K562 (cell line): Measurements from ENCODE around the gene CDIPT. TPM values are rescaled to one million over a fixed set of nuclear protein-coding genes. Genes with fewer than 3 reads are reported as not detected.

Experiments
- ATAC-seq: fragments of 200-7000 bp; cut with Tn5 transposase; 3 replicates; pipeline ENCODE4 v1.9.1; 2020; ENCODE audit warnings: moderate library complexity
- BruUV-seq: library from RNA; stranded (reverse); fragments of 400-500 nt; replicated peaks from 2 replicates; lab custom pipeline; 2021; lab: Mats Ljungman, UMichigan
- CTCF ChIA-PET: fragments of 300-600 bp; formaldehyde crosslinking; extraction: SDS; loops from one replicate; lab custom pipeline; 2021; ENCODE audit warnings: low intra/inter-chr PET ratio; lab: Yijun Ruan, JAX
- POLR2A ChIA-PET: fragments of 300-600, 350-650 bp; sonication (Branson Sonifier 250); formaldehyde crosslinking; extraction: SDS; loops from one replicate; lab custom pipeline; 2021; ENCODE audit warnings: antibody characterized with exemption, inconsistent platforms; lab: Yijun Ruan, JAX
- DNase-seq, 4 experiments: peaks; one replicate each; pipeline versions ENCODE4 v3.0.0 to v3.0.0-alpha.2; 2011 to 2018; ENCODE audit warnings: low spot score in 3 of 4, mixed read lengths in 3 of 4; ENCODE audit errors: extremely low read depth in 1 of 4
- FAIRE-seq: peaks from 2 replicates; lab custom pipeline; 2011; peaks lifted over from hg19 to GRCh38; lab: Jason Lieb, UNC
- H2AFZ ChIP-seq: 2 replicates; pipeline ENCODE4 v1.6.0; 2011; ENCODE audit warnings: low read depth, low read length, control low read depth, inconsistent platforms
- H3K27ac ChIP-seq: fragments of 200-600 bp; 3 replicates; pipeline ENCODE4 v1.8.0; 2011; ENCODE audit warnings: low read depth, mild to moderate bottlenecking, control low read depth, inconsistent platforms, low read length, moderate library complexity, mixed read lengths; ENCODE audit errors: extremely low read depth
- H3K27me3 ChIP-seq, 2 experiments: fragments of 300-600 bp in 1 of 2; 2 replicates in 1 of 2; 3 replicates in 1 of 2; pipeline versions ENCODE4 v1.6.0 to v1.8.0; 2011; ENCODE audit warnings: inconsistent platforms in 2 of 2, low read length in 2 of 2, mild to moderate bottlenecking in 1 of 2, mixed read lengths in 1 of 2, moderate library complexity in 1 of 2; ENCODE audit not compliant: control insufficient read depth in 2 of 2, insufficient read depth in 2 of 2
- H3K36me3 ChIP-seq: fragments of 300-600 bp; 3 replicates; pipeline ENCODE4 v1.8.0; 2011; ENCODE audit warnings: mild to moderate bottlenecking, low read length, inconsistent platforms; ENCODE audit not compliant: control insufficient read depth, insufficient read depth
- H3K4me1 ChIP-seq, 2 experiments: fragments of 200-600 bp in 1 of 2; replicated peaks in 1 of 2; 2 replicates in 1 of 2; 3 replicates in 1 of 2; pipeline versions ENCODE4 v1.5.1 to v1.8.0; 2011; ENCODE audit warnings: inconsistent platforms in 2 of 2, low read length in 2 of 2, mild to moderate bottlenecking in 1 of 2, mixed read lengths in 1 of 2, moderate library complexity in 1 of 2; ENCODE audit not compliant: control insufficient read depth in 2 of 2, insufficient read depth in 2 of 2
- H3K4me2 ChIP-seq: 2 replicates; pipeline ENCODE4 v1.6.1; 2011; ENCODE audit warnings: low read length, control low read depth, inconsistent platforms, mixed read lengths; ENCODE audit not compliant: insufficient read depth
- H3K4me3 ChIP-seq: fragments of 200-600 bp; sonication (generic), shearing (Covaris generic); 2 replicates; pipeline ENCODE4 v1.5.1; 2016; ENCODE audit warnings: control low read depth, inconsistent platforms
- H3K79me2 ChIP-seq: fragments of 200-600 bp; 3 replicates; pipeline ENCODE4 v1.8.0; 2011; ENCODE audit warnings: low read length, inconsistent platforms; ENCODE audit not compliant: control insufficient read depth, insufficient read depth
- H3K9ac ChIP-seq, 2 experiments: 2 replicates each; pipeline versions ENCODE4 v1.6.0 to v1.6.1; 2011; ENCODE audit warnings: low read depth in 2 of 2, low read length in 2 of 2, control low read depth in 1 of 2, inconsistent platforms in 1 of 2, mild to moderate bottlenecking in 1 of 2, mixed read lengths in 1 of 2; ENCODE audit not compliant: insufficient read depth in 1 of 2
- H3K9me1 ChIP-seq: one replicate; pipeline ENCODE4 v1.6.0; 2011; ENCODE audit warnings: inconsistent platforms, mild to moderate bottlenecking, low read length, moderate library complexity; ENCODE audit not compliant: control insufficient read depth, insufficient read depth
- H3K9me3 ChIP-seq: replicated peaks from 2 replicates; pipeline ENCODE4 v1.5.1; 2011; ENCODE audit warnings: low read depth, low read length, inconsistent platforms; ENCODE audit not compliant: control insufficient read depth, insufficient read depth
- H4K20me1 ChIP-seq: replicated peaks from 2 replicates; pipeline ENCODE4 v1.6.1; 2011; ENCODE audit warnings: low read length, inconsistent platforms, mixed read lengths; ENCODE audit not compliant: control insufficient read depth, insufficient read depth
- GABPB1 ChIP-seq: sonication (generic); formaldehyde crosslinking; IDR thresholded peaks from 2 replicates; pipeline ENCODE4 v1.8.0; 2022; ENCODE audit warnings: mild to moderate bottlenecking, missing genetic modification reagents
- HSF4 ChIP-seq: fragments of 250-450 bp; sonication (Bioruptor Pico); IDR thresholded peaks from 2 replicates; pipeline ENCODE4 v2.1.2; 2022; ENCODE audit warnings: mild to moderate bottlenecking, moderate library complexity, borderline replicate concordance
- LARP7 ChIP-seq: fragments of 450-650 bp; IDR thresholded peaks from 2 replicates; pipeline ENCODE4 v1.6.1; 2016
- MAFF ChIP-seq: IDR thresholded peaks from 2 replicates; pipeline ENCODE4 v1.6.1; 2012; ENCODE audit warnings: low read length, improper control_type of control experiment
- PYGO2 ChIP-seq: fragments of 450-650 bp; IDR thresholded peaks from 2 replicates; pipeline ENCODE4 v1.6.1; 2016; ENCODE audit warnings: mild to moderate bottlenecking, missing genetic modification characterization, moderate library complexity, missing compliant biosample characterization
- ZBTB8A ChIP-seq: fragments of 450-650 bp; IDR thresholded peaks from 2 replicates; pipeline ENCODE4 v1.6.1; 2018; ENCODE audit warnings: mild to moderate bottlenecking, moderate library complexity; ENCODE audit not compliant: partially characterized antibody
- ZNF79 ChIP-seq: fragments of 250-450 bp; sonication (Bioruptor Pico); IDR thresholded peaks from 2 replicates; pipeline ENCODE4 v1.4.0; 2020; ENCODE audit warnings: low read depth, mild to moderate bottlenecking, moderate library complexity
- WGBS: fragments of 100-300 bp; shearing (Covaris generic); methylation state at CpG from one replicate; pipeline ENCODE4 v1.1.6; 2016; ENCODE audit warnings: low coverage, mixed read lengths; ENCODE audit not compliant: insufficient coverage; ENCODE audit errors: missing lambda C conversion rate; 5-methylcytosine and 5-hydroxymethylcytosine counted together
- in situ Hi-C: fragments of 300-500 bp; cut with MboI; formaldehyde crosslinking; loops from 4 replicates; pipeline ENCODE4 v1.15.0; 2018; ENCODE audit warnings: inconsistent platforms, mixed read lengths
- intact Hi-C: fragments of 100-400 bp; cut with micrococcal nuclease; formaldehyde crosslinking; loops from 2 replicates; pipeline ENCODE4 v1.14.2; 2022
- polyA plus RNA-seq, 8 experiments: library from polyadenylated mRNA; depleted of rRNA in 4 of 8; stranded (reverse) in 5 of 8; unstranded in 3 of 8; fragments of >200 nt; fragmentation: Nextera tagmentation in 2 of 8; fragmentation: Illumina TruSeq in 1 of 8; extraction: Ambion mirVana in 2 of 8; extraction: Trizol in 1 of 8; gene quantifications; 2 replicates each; pipeline versions ENCODE4 v1.2.1 to v1.2.3, GENCODE V29; 2011 to 2014; ENCODE audit warnings: inconsistent platforms in 1 of 8, missing spikeins in 1 of 8
- total RNA-seq, 7 experiments: library from RNA; depleted of rRNA in 6 of 7; stranded (reverse); fragments of >200 nt in 6 of 7; fragmentation: Illumina TruSeq in 2 of 7; extraction: Trizol in 2 of 7; gene quantifications; 2 replicates each; pipeline versions ENCODE4 v1.2.1 to v1.2.3, GENCODE V29; 2011 to 2021; ENCODE audit warnings: low replicate concordance in 1 of 7
- TF ChIP-seq, protein P1 (sequence below): sonication (generic); formaldehyde crosslinking; IDR thresholded peaks from 2 replicates; pipeline ENCODE4 v1.8.1; 2022; ENCODE audit warnings: missing genetic modification reagents
- TF ChIP-seq, protein P2 (sequence below): sonication (generic); IDR thresholded peaks from 2 replicates; pipeline ENCODE4 v1.6.1; 2016

Gene CDIPT
- total and polyA plus RNA-seq, 9 of the 15 experiments (the other 6 are each of a cell fraction or from before 2014, with no cell fraction given), result 1.3 to 37.0 (median 23.0) TPM

GRCh38 chr16:29875206-29875605, 12.2 kb upstream of the CDIPT start:
- Histone ChIP-seq H2AFZ (no peak overlapping the region), H3K27ac (no peak overlapping the region), H3K36me3 (no peaks in the 10 kb centered on the region), H3K4me1 (peaks cover 8 to 37% of the 10 kb centered on the region in 2 experiments; a peak in 4 of 5 replicates), H3K27me3 (peaks cover 6 to 7% of the 10 kb centered on the region in 2 experiments; a peak in 4 of 5 replicates), H3K4me2 (no peak overlapping the region), H3K79me2 (no peaks in the 10 kb centered on the region), H3K9me3 (no peaks in the 10 kb centered on the region), H3K4me3 (no peak overlapping the region), H3K9me1 (no peaks in the 10 kb centered on the region), H3K9ac (peak overlapping the region in 1 of 2 experiments; percentile 15; a peak in 1 of 4 replicates), H4K20me1 (no peaks in the 10 kb centered on the region)
- intact Hi-C loops, result no loop called here
- DNase-seq (no peak), FAIRE-seq (no peak), ATAC-seq (no peak)
- ChIA-PET CTCF (no interaction called here), POLR2A (no interaction called here)
- BruUV-seq, result no TSS peak
- TF ChIP-seq ZNF79 (CRISPR knock-in tag), result no peak
- in situ Hi-C loops, result no loop called here
- 55% methylated on average over 6 of the region's 6 CpGs for whole genome bisulfite sequencing

GRCh38 chr16:29873319-29873718, 10.3 kb upstream of the CDIPT start:
- in situ Hi-C loops, result no loop called here
- no peak overlapping the region for H3K4me3 ChIP-seq
- CTCF ChIA-PET, result no interaction called here
- intact Hi-C loops, result no loop called here
- no peak for ATAC-seq
- no peaks in the 10 kb centered on the region for H3K79me2 ChIP-seq
- no peak overlapping the region for H2AFZ ChIP-seq
- peak overlapping the region in 1 of 2 experiments; percentile 43; a peak in 1 of 4 replicates for H3K9ac ChIP-seq
- no peaks in the 10 kb centered on the region for H3K9me1 ChIP-seq
- 57% methylated on average over 19 of the region's 26 CpGs for WGBS
- no TSS peak for BruUV-seq
- DNase-seq, result no peak
- POLR2A ChIA-PET, result interaction anchor here (2.0 kb wide), 1 partner anchor 10 kb away, joined by 6 read pairs; the partner anchor contains the start of gene CDIPT
- no peak for FAIRE-seq
- no peaks in the 10 kb centered on the region; a peak in 1 of 5 replicates for H3K27me3 ChIP-seq
- H3K36me3 ChIP-seq, result no peaks in the 10 kb centered on the region
- H3K4me1 ChIP-seq, result peaks cover 8 to 36% of the 10 kb centered on the region in 2 experiments; a peak in 4 of 5 replicates
- no peaks in the 10 kb centered on the region for H3K9me3 ChIP-seq
- no peak overlapping the region for H3K4me2 ChIP-seq
- H4K20me1 ChIP-seq, result no peaks in the 10 kb centered on the region
- no peak overlapping the region for H3K27ac ChIP-seq
- TF ChIP-seq, protein P1, sequence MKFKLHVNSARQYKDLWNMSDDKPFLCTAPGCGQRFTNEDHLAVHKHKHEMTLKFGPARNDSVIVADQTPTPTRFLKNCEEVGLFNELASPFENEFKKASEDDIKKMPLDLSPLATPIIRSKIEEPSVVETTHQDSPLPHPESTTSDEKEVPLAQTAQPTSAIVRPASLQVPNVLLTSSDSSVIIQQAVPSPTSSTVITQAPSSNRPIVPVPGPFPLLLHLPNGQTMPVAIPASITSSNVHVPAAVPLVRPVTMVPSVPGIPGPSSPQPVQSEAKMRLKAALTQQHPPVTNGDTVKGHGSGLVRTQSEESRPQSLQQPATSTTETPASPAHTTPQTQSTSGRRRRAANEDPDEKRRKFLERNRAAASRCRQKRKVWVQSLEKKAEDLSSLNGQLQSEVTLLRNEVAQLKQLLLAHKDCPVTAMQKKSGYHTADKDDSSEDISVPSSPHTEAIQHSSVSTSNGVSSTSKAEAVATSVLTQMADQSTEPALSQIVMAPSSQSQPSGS (CRISPR knock-in tag), result no peak
- TF ChIP-seq ZBTB8A (no peak), MAFF (no peak), PYGO2 (tag) (no peak), GABPB1 (CRISPR knock-in tag) (no peak), LARP7 (no peak), HSF4 (CRISPR knock-in tag) (no peak)
- TF ChIP-seq, protein P2, sequence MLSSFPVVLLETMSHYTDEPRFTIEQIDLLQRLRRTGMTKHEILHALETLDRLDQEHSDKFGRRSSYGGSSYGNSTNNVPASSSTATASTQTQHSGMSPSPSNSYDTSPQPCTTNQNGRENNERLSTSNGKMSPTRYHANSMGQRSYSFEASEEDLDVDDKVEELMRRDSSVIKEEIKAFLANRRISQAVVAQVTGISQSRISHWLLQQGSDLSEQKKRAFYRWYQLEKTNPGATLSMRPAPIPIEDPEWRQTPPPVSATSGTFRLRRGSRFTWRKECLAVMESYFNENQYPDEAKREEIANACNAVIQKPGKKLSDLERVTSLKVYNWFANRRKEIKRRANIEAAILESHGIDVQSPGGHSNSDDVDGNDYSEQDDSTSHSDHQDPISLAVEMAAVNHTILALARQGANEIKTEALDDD, result no peak
